Stimulated activated CD8-positive, alpha-beta memory T cell treated with anti-CD3 and anti-CD28 coated beads, Interleukin-15, amount 100 ng/mL, for 24 hours (primary cell): ENCODE results near the gene RGS17.
"Not testable (repeated sequence)": the region's sequence is repeated elsewhere in the genome, so short reads cannot be mapped to it uniquely, and the experiment has no call there.

Experiments used
- DNase-seq: peaks from one replicate; pipeline ENCODE4 v3.0.0-alpha.2; 2020; ENCODE audit warnings: low read depth

Gene RGS17

DNA sequence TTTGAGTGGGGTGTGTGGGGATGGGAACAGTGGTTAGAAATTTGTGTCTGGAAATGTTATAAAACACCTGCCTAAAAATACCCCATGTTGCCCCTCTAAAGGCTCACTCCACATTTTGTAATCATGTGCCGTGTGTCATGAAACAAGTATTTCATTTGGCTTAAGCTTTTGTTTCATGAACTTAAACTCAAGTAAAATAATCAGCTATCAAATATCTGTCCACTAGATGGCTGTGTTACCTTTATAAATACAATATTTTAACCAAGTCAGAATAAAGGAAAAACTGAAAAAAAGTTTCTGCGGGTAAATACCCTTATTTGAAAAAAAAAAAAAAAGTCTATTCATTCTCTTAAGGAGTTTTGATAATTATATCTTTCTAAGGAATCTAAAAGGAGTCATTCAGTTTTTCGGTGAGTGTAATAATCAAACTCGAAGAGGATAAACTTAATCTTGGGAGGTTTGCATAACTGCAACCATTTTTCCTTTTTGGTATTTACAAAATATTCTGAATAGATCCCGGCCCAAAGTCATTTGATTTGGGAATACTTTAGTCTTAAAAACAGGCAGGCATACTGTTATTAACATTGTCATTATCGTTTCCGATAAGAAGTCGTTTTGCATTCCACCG, 98.7 kb downstream of the RGS17 start:
- DNase-seq = no peak

DNA sequence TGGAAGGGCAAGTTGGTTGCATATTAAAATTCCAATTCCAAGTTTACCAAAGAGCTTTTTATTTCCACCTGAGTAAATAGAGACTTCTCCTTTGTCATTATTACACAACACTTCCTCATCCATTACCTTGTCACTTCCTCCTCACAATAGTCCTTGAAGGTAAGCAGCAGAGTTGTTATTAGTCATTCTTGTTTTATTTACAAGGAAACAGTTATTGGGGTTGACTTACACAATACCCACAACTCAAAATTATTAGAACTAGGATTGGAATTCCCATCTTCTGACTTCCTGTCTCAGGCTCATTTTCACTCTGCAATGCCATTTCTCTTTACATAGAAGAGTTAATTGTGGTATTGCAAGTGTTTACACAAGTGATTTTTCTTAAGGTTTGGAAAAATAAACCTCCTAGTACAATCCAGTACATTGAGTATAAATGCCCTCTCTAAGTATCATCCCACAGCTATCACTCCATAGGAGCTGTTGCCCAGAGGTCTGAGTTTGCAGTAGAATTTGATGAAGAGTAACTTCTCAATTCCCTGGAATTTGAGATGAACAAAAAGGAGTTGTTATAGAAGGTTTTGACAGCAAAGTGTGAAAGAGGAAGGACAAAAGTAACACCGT, 99.6 kb downstream of the RGS17 start:
- no peak for DNase-seq

DNA sequence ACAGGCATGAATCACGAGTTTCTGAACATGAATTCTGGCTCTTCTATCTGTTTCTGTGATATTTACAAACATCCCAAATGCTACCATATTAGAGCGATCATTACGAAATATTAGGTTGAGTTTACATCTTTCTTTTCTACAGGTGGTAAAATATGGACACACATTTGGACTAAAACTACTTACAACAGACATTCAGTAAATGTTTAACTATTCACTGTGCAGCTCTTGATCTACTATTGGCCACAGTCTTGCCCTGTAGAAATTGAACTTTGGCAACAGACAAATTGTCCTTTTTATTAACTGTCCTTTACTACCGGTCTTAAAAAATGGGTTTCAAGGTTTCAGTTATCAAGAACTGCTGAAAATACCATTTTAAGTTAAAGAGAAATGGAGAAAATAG, 102.1 kb downstream of the RGS17 start:
- no peak for DNase-seq

DNA sequence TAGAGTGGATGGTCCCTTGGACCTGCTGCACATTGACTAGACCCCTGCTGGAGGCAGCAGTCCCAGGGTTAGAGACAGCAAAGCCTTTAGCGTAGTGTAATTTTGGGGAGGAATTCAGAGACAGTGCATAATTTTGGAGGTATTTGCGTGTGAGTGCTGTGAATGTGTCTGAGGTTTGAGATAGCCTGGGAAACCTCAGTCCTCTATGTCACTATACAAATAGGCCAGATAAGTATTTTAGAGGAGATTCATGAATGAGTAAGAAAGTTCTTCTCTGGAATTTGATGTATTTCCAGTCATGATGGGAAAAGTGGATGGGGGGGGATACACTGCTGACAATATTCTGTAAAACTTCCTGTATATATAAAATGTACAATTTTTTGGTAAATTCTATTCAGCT, 102.8 kb downstream of the RGS17 start:
- no peak for DNase-seq

DNA sequence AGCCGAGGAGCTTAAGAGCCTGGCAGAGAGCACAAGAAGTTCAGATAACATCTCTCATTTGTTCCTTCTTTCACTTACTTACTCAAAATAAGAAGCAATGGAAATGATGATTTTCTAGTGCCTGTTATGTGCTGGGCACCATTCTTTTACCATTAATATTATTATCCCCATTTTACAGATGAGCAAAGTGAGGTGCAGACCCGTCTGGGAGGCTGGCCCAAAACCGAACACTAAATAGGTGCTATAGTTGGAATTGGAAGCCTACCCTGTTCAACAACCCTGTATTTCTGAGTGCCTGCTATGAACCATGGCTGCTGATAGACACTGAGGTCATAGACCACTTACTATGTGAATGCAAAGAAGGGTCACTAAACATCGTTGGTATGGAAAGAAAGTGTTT, 103.6 kb downstream of the RGS17 start:
- DNase-seq = no peak

DNA sequence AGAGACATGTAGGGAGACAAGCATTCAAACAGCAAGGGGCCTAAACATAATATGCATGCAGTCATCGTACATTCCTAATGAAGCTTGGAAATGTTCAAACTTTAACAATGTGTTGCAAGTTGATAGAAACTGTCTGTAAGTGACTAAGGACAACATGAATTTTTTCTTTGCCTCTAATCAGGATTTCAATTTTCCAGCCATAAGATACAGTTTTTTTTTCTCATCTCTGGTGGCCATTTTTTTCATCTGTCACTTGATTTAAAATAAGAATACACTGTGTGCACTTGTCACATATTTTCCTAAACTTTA, 106.4 kb downstream of the RGS17 start:
- no peak for DNase-seq

DNA sequence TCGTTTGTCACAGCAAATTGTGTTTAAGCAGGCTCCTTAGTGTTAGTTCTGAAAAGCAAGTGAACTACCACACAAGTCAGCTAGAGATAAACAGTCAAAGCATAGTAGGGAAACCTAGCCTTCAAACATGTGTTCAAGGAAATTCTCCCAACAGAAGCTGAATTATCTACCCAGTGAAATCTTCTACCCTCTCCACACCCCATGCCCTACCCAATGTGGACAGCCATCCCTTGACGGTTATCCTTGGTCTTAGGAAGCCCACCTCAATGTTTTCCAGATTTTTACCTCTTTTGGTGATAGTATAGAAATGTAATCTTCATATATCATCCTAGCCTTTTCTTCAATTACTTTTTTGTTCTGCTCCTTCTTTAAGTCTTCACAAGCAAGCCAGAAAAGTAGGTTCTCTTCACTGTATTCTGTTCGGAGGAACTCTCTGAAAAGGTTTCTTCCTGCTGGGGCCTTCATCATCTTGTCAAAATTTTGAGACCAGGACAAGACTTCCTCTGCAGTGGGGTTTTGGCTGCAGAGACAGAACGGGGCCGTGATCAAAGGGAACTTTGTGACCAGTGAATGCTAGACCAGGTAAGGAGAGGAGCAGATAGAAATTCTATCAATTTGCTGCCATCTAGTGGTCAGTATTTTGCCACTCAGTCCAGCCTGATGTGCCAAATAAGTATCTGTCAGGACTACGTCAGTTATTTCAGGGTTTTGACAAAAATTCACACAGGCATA, 106.9 kb downstream of the RGS17 start:
- DNase-seq = no peak

DNA sequence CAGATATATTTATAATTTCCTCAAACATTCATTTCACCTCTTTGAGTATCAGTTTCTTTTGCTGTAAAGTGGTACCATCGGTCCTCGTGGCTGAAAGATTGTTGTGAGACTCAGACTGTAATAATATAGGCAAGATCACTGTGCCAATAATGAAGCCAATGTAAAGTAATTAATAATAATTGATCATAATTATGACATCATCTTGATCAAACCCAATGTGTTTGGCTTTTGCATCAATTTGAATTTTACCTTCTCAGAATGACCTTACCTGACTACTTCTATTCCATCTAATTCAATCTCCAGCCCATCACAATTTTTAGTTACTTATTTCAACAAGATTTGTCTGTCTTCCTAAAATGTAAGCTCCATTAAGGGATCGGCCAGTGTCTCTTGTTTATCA, 112.7 kb downstream of the RGS17 start:
- no peak for DNase-seq

DNA sequence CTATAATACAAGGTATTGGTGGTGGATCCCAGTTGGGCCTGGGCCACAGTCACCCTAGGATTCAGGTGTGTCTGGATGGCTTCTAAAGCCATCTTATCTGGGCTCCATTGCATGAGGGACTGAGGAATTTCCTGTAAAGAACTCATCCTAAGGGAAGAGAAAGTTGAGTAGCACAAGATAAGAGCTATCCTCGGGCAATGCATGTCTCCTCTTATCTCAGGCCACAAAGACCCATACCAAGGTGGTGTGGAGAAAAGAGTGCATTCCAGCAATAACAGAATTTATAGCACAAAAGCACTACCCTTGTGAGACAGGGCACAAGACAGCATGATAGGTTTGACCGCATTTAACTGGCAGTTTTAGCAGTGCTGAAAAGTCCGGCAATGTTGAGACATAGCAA, 114.2 kb downstream of the RGS17 start:
- DNase-seq = no peak

DNA sequence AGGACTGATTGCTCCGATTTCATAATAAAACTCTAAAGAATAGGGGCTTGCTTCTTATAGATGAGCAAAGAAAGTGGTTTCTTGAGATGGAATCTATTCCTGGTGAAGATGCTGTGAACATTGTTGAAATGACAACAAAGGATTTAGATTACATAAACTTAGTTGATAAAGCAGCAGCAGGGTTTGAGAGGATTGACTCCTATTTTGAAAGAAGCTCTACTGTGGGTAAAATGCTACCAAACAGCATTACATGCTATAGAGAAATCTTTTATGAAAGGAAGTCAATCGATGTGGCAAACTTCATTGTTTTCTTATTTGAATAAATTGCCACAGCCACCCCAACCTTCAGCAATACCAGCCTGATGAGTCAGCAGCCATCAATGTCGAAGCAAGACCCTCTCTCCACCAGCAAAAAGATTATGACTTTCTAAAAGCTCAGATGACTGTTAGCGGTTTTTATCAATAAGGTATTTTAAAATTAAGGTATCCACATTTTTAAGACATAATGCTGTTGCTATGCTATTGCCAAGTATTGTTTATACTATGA, 115.9 kb downstream of the RGS17 start:
- no peak for DNase-seq

DNA sequence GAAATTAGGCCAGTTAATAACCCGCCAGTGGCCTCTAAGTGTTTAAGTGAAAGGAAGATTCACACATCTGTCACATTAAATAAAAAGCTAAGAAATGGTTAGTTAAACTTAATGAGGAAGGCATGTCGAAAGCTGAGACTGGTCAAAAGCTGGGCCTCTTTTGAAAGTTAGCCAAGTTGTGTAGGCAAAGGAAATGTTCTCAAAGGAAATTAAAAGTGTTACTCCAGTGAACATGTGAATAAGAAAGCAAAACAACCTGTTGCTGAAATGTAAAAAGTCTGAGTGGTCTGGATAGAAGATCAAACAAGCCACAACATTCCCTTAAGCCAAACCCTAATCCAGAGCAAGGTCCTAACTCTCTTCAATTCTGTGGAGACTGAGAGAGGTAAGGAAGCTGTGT, 117.6 kb downstream of the RGS17 start:
- DNase-seq = no peak

DNA sequence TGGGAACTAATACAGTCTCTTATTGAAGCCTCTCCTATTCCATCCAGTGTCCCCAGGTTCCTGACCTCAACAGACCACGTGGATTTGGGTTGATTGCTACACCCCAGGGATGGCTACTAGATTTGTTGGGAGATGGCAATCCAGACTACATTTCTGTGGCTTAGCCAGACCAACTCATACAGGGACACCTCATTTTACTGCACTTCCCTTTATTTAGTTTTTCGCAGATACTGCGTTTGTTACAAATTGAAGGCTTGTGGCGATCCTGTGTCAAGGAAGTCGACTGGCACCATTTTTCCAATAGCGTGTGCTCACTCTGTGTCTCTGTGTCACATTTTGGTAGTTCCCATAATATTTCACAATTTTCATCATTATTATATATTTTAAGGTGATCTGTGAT, 118.2 kb downstream of the RGS17 start:
- no peak for DNase-seq

DNA sequence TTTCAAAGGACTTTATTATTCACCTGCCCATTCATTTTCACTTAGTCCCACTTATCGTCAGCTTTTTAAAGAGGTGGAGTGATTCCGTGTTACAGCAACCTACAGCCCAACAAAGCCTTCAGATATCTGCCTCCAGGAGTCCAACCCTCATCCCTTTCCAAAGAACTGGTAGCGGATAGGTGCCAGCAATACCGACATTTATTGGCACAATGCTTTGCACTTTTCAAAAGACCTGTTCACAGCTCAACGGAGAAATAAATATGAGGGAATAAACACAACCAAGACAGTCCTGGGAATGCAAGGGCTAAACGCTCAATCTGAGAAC, 127.8 kb downstream of the RGS17 start:
- DNase-seq = no peak

DNA sequence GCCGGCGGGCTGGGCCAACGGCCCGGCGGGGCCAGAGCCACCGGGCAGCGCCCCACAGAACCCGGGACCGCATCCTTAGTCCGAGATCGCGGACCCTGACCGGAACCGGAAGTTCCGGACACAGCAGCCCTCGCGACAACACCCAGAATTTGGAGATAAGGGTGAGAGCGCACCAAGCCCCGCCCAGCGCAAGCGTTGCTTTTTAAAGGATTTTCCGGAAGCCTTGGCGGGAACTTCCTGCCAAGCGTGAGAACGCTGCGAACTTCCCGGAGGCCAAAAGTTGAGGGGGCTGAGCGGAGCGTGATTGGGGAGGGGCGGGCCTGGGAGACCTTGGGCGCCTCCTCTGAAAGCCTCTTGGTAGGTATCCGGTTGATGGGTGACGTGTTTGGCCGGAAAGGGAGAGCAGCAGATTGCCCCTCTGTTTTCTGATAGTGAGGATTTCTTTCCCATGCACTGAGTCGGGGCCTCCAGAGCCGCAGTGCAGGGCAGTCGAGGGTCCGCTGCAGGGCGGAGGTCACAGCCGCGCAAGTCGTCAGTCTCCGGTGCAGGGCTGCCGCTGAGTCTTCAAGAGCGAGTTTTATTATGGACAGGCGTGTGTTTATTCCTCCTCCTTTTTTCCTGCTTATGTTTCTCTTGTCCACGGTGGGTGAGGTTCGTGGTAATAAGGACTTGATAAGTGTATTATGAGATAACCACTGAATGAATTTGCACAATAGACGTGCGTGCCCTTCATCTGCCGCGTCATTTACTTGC, 128.3 kb downstream of the RGS17 start, which contains the start of gene MTRF1L:
MTRF1L (minus strand) TSS at position 97 of the 753 bp plus-strand sequence; CDS start at position 73, 24 bp downstream.
- DNase-seq = peak; percentile 65

DNA sequence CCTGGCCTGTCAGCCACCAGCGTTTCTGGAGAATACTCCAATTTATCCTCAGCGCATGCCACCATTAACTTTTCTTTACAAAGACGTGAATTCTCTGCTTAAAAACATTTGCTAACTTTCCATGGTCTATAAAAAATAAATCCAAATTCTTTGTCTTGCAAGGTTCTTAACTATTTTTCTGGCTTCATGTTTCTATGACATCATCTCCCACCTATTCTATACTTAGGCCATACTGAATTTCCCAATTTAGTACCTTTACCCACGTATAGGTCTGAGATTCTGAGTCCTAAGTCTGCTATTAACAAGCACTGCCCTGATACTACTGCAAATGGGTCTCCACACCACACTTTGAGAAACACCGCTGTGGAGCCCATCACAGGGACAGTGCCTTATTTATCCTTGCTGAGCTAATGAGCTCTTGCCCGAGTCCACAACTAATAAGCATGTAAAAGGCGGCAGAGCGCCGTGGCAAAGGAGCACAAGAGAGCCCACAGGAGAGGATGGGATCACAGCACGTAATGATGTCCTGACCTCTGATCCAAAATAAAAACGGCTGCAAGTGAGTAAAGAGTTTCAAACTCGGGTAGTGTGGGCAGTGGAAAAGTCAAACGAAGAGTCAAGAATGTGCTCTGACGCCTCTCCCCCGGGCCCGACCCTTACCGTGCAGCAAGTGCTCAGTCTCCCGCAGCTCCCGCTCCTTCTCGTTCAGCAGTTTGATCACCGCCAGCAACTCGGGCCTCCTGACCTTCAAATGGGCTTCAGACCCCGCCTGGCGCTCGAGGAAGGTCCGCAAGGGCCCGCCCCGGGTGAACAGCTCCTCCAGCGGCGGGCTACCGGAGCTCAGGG, 129.1 kb downstream of the RGS17 start:
- no peak for DNase-seq

DNA sequence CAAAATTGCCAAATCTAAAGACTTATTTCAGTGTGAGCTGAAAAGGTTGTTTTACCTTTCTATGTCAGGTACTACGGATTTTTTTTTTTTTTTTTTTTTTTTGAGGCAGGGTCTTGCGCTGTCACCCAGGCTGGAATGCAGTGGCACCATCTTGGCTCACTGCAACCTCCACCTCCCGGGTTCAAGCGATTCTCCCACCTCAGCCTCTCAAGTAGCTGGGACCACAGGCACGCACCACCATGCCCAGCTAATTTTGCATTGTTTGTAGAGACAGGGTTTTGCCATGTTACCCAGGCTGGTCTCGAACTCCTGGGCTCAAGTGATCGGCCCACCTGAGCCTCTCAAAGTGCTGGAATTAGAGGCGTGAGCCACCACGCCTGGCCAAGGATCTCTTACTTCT, 130.3 kb downstream of the RGS17 start:
- not testable (repeated sequence) for DNase-seq

DNA sequence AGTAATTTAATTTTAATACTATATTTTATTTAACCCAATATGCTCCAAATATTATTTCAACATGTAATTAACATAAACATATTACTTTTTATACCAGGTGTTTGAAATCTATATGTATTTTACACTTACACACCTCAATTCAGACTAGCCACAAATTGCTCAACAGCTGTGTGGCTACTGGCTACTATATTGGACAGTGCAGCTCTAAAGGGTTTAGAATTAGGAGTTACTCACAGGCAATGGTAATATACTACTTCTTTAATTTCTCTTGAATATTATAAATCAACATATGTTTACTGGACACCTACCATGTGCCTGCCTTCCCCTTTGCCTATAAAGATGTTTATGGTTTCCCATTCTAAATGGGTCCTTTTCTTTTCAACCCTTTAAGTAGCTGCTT, 130.8 kb downstream of the RGS17 start:
- no peak for DNase-seq

DNA sequence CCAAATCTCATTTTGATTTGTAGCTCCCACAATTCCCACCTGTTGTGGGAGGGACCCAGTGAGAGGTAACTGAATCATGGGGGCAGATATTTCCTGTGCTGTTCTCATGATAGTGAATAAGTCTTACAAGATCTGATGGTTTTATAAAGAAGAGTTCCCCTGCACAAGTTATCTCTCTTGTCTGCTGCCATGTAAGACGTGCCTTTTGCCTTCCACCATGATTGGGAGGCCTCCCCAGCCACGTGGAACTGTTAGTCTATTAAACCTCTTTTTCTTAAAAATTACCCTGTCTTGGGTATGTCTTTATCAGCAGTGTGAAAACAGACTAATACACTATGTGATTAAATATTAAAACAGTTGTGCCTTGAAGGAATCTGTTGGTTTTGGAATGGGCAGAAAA, 131.5 kb downstream of the RGS17 start:
- DNase-seq = not testable (repeated sequence)

DNA sequence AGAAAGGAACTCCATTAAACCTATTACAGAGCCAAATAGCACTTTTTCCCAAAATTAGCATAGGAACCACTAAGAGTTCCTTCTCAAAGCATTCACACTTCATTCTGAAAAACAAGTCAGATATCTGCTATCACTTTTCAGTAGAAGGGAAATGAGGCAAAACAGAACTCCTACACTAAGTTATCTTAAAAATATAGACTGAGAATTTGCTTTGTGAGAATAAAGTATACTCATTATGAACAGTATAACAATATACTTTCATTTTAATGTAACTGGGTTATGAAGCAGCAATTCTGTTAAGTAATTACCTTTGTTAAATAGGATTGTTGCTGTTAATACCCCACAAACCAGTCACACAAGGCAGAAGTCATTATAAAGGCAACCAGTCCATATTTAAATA, 137.2 kb downstream of the RGS17 start:
- no peak for DNase-seq

DNA sequence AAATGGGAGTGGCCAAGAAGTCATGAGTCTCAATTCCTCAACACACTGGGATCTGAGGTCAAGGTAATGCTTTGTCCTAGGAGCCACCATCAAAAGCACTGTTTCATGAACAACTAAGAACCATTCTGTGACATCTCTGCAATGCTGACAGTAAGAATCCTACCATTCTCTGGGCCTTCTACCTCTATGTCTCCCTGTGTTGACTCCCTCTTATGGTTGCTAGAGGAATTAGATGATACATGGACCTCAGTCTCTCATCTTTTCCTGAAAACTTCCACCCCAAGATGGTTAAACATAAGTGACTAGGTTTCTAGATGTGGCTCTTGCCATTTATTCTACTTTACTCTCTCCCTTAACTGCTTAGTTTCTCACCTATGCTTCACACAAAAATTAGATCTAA, 137.7 kb downstream of the RGS17 start:
- DNase-seq = no peak

DNA sequence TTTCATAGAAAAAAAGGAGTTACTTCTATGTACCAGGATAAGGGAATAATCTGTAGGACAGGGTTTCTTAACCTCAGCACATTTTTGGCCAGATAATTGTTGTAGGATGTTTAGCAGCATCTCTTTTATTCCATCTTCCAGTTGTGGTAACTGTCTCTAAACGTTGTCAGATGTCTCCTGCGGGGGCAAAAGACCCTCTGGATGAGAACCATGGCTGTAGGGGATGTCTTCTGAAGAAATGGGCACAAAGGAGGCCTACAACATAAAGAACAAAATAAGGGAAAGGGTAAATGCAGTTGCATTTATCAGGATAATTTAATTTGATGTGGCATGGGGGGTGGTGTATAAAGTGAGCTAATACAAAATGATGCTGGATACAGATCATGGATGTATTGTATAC, 144.1 kb downstream of the RGS17 start:
- DNase-seq = no peak

DNA sequence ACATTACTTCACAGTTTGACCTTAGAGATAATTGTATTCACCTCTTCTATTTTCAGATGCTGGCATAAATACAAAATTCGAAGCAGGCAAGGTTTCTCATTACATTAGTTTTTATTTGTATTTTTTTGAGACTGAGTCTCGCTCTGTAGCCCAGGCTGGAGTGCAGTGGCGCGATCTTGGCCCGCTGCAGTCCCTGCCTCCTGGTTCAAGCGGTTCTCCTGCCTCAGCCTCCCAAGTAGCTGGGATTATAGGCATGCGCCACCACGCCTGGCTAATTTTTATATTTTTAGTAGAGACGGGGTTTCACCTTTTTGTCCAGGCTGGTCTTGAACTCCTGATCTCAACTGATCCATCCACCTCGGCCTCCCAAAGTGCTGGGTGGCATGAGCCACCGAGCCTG, 145.8 kb downstream of the RGS17 start:
- not testable (repeated sequence) for DNase-seq
